GM20000 (cell line): ENCODE results near the gene ANKMY1.

Experiments
- DNase-seq: peaks from one replicate; pipeline ENCODE4 v3.0.0; 2012; ENCODE audit warnings: low spot score
- TF ChIP-seq, protein P1 (sequence below): IDR thresholded peaks from 2 replicates; pipeline ENCODE4 v1.5.1; 2012; ENCODE audit warnings: mild to moderate bottlenecking, control low read depth; ENCODE audit errors: extremely low read depth, missing control alignments

Gene ANKMY1

DNA sequence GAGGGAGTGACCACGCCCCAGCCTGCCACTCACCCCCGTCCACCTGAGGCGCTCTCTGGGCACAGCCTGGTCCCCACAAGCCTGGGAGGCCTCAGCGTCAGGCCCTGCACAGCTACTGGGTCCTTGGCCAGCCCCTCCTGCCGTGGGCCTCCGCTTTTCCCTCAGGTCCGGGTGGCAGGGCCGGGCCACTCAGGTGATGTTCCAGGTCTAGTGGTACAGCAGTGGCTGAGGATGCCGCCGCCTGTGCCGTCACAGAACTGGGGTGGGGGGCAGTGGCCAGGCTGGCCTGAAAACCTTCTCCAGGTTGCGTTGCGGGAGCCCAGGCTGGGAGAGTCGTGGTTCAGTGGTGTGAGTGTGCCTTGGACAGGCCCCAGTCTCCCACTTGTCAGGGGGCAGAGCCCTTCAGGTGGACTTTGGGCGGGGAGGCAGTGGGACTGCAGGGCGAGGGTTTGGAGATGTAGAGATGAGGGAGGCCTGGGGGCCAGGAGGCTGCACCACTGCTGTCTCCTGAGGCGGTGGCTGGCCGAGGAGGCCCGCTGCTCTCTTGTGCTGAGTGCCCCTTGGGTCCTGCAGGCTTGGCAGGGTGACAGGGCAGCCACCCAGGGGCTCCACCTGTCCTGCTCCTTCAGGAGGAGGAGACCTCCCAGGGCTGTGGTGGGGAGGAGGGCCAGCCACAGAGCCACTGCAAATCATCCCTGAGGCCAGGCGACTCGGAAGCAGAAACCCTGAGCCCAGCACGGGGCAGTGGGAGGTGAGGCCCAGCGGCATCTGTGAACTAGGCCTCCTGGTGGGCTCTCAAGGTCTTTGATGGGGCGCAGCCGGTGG lies 114.7 kb downstream of the ANKMY1 start:
- TF ChIP-seq, protein P1, sequence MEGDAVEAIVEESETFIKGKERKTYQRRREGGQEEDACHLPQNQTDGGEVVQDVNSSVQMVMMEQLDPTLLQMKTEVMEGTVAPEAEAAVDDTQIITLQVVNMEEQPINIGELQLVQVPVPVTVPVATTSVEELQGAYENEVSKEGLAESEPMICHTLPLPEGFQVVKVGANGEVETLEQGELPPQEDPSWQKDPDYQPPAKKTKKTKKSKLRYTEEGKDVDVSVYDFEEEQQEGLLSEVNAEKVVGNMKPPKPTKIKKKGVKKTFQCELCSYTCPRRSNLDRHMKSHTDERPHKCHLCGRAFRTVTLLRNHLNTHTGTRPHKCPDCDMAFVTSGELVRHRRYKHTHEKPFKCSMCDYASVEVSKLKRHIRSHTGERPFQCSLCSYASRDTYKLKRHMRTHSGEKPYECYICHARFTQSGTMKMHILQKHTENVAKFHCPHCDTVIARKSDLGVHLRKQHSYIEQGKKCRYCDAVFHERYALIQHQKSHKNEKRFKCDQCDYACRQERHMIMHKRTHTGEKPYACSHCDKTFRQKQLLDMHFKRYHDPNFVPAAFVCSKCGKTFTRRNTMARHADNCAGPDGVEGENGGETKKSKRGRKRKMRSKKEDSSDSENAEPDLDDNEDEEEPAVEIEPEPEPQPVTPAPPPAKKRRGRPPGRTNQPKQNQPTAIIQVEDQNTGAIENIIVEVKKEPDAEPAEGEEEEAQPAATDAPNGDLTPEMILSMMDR, result no peak
- DNase-seq, result no peak

DNA sequence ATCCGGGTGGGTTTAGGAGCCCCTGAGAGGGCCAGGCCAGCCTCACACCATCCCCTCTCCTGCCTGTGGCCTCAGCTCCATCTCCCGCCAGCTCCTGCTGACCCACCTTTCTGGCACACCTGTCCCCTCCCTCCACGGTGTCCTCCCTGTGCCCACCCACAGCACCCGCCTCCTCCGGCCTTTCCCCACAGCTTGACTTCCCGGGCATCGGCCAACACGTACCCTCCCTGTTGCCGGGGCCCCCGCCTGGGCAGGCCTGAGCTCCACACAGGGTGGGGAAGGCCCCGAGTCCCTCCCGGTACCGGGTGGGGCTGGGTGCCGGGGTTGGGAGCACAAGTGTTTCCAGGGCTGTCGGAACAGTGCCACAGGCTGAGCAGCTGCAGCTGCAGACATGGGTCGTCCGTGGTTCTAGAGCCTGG lies 115.8 kb downstream of the ANKMY1 start:
- TF ChIP-seq, protein P1, result no peak
- no peak for DNase-seq

DNA sequence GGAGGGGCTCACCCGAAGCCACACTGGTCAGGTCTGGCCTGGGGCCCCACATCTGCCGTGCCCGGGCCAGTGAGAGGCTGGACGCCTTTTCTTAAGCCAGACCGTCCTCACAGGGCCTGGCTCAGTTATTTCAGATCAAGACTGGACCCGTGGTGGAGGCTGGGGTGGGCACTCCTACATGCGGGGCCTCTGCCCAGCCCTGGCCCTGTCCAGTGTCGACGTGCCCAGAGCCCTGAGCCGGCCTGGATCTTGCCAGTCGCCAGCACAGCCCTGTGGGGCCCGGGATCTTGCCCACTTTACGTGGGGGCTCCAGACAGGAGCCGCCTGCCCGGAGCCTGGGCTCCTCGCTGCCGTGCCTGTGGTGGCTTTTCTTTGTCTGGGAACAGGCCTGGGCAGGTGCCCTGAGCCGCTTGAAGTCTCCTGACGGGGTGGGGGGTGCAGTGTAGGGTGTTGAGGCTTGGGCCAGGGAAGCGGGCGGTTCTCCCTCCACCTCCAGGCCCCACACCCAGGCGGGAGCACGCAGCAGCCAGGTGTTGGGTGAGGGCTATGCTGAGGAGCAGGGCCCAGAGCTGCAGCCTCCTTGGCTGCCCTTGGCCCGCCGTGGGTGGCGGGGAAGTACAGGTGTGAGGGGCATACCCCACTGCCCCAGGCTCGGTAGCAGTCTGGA lies 116.3 kb downstream of the ANKMY1 start:
- TF ChIP-seq, protein P1, result no peak
- DNase-seq, result peak; percentile 16

DNA sequence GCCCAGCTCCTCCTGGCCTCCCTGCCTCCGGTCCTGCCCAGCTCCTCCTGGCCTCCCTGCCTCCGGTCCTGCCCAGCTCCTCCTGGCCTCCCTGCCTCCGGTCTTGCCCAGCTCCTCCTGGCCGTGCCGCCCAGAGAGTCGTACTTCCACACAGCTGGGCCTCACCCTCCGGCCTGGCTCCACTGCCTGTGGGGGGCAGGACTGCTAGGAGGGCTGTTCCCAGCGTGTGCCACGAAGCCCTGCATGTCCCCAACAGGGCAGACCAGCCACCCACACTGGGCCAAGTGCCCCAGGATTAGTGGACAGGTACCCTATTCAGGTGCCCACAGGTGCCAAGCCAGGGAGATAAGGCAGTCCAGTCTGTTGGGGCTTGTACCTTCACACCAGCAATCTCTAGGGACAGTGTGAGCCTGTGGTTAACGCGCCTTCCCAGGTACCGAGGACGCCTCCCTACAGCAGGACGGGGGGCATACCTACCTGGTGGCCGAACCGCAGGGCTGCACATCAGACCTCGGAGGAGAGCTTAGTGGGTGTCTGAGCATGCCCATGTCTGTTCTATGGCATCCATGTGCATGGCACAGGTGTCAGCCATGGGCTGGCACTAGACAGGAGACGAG lies 117.0 kb downstream of the ANKMY1 start:
- TF ChIP-seq, protein P1, result no peak
- peak; percentile 21 for DNase-seq

DNA sequence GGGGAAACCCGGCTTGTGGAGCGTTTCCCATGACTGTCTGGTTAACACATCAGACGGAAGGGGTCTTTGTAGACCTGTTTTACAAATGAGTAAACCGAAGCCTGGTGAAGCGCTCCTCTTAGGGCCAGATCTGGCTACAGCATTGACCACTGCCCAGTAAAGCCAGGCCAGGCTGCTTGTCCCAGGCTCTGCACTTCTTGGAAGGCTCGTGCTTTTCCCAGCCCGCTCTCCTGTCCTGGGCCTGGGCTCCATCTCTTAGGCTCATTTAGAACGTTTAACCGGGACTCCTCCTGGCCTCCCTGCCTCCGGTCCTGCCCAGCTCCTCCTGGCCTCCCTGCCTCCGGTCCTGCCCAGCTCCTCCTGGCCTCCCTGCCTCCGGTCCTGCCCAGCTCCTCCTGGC lies 117.5 kb downstream of the ANKMY1 start:
- DNase-seq, result peak; percentile 22
- TF ChIP-seq, protein P1, result no peak

DNA sequence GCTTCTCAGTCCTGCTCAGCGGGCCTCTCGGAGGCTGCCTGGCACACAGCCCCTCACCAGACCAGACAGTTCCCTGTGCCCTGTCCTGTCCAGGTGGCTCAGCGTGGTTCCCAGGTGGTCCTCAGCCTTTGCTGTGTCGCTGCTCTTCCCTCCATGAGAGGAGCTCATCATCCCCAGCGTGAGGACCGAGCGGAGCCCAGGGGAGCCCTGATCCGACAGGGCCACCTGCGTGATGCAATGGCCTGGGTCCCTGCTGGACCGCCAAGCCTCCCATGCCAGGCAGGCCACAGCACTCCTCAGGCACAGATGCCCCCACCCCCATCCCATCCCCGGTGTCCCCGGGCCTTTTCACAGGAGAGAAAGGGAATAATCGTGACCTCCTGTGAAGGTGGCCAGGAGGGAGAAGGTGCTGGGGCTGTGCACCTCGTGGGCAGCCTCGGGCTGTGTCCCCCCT lies 118.1 kb downstream of the ANKMY1 start:
- DNase-seq, result no peak
- TF ChIP-seq, protein P1, result no peak
